Peyer's patch (tissue), 4 donors: ENCODE measurements around the gene ABL2.

Source experiments
- CTCF ChIP-seq, 6 experiments: fragments of 450-650 bp in 4 of 6; fragments of 200-600 bp in 2 of 6; sonication (generic) in 1 of 6; IDR thresholded peaks; one replicate each; pipeline ENCODE4 v1.5.1; 2017 to 2019; ENCODE audit warnings: antibody characterized with exemption in 6 of 6, mild to moderate bottlenecking in 3 of 6, moderate library complexity in 1 of 6
- POLR2A ChIP-seq, 2 donors: fragments of 450-650 bp; IDR thresholded peaks; one replicate each; pipeline ENCODE4 v1.5.1; 2017; ENCODE audit warnings: antibody characterized with exemption in 2 of 2, mild to moderate bottlenecking in 2 of 2, moderate library complexity in 2 of 2

DNA sequence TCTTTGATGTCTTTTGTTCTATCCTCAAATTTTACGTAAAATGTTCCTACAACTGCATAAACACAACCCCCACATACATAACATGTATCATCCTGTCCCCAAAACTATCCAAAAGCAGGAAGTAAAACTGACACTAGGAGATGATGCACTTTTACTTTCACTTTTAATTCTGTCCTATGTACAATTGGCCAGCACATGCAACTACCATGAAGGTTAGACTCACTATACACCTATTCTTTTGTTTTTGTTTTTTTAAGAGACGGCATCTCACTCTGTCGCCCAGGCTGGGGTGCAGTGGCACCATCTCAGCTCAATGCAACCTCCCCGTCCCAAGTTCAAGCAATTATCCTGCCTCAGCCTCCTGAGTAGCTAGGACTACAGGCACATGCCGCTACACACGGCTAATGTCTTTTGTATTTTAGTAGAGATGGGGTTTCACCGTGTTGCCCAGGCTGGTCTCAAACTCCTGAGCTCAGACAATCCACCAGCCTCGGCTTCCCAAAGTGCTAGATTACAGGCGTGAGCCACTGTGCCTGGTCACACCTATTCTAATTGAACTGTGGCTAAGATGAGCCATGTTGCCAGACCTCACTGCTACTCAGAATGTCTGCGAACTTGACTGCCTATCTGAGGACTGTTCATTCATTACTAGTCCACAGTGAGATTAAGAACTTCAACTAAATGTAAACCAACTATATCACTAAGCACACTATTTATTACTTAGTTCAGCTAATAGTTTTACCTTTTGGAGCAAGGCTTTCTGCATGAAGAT lies 99.6 kb downstream of the ABL2 start:
- TF ChIP-seq CTCF (IDR thresholded peaks at IDR 0.05) (no peak), POLR2A (IDR thresholded peaks at IDR 0.05) (no peak)
